H1 (cell line): ENCODE data around the gene GPR155. TPM values are rescaled to one million over a fixed set of nuclear protein-coding genes. Genes with fewer than 3 reads are reported as not detected.

Source experiments
- CTCF ChIA-PET: fragments of 300-600 bp; sonication (Branson Sonifier 250); formaldehyde crosslinking; loops from one replicate; lab custom pipeline; 2021; ENCODE audit not compliant: partially characterized antibody; lab: Charles Lee
- POLR2A ChIA-PET: fragments of 300-600 bp; sonication (Branson Sonifier 250); formaldehyde crosslinking; loops from one replicate; lab custom pipeline; 2021; ENCODE audit warnings: inconsistent platforms; ENCODE audit not compliant: partially characterized antibody; lab: Charles Lee
- DNase-seq, 2 experiments: peaks; one replicate each; pipeline versions ENCODE4 v3.0.0 to v3.0.0-alpha.2; 2010 to 2022; ENCODE audit warnings: low spot score in 2 of 2, low read depth in 1 of 2, mixed read lengths in 1 of 2
- FAIRE-seq: peaks from 2 replicates; lab custom pipeline; 2011; peaks lifted over from hg19 to GRCh38; lab: Jason Lieb, UNC
- H2AFZ ChIP-seq: 2 replicates; pipeline ENCODE4 v1.8.1; 2012; ENCODE audit warnings: low read length, inconsistent platforms
- H2AK5ac ChIP-seq: 2 replicates; pipeline ENCODE4 v1.6.1; 2013; ENCODE audit warnings: low read depth, low read length
- H2BK120ac ChIP-seq: replicated peaks from 2 replicates; pipeline ENCODE3; 2013; ENCODE audit warnings: low read depth, low read length, inconsistent platforms
- H2BK12ac ChIP-seq: 2 replicates; pipeline ENCODE4 v1.6.1; 2013; ENCODE audit warnings: low read depth, low read length
- H2BK15ac ChIP-seq: 2 replicates; pipeline ENCODE4 v1.6.1; 2013; ENCODE audit warnings: low read length
- H2BK20ac ChIP-seq: 2 replicates; pipeline ENCODE4 v1.6.1; 2013; ENCODE audit warnings: low read length
- H2BK5ac ChIP-seq: 2 replicates; pipeline ENCODE4 v1.6.1; 2013; ENCODE audit warnings: low read depth, low read length
- H3K14ac ChIP-seq: 2 replicates; pipeline ENCODE4 v1.6.1; 2013; ENCODE audit warnings: inconsistent platforms; ENCODE audit not compliant: insufficient read length
- H3K18ac ChIP-seq: 2 replicates; pipeline ENCODE4 v1.6.1; 2013; ENCODE audit warnings: low read length; ENCODE audit errors: extremely low read depth
- H3K23ac ChIP-seq: 2 replicates; pipeline ENCODE4 v1.6.1; 2013; ENCODE audit warnings: inconsistent platforms; ENCODE audit not compliant: insufficient read length
- H3K23me2 ChIP-seq: 2 replicates; pipeline ENCODE4 v1.6.1; 2013; ENCODE audit warnings: low read depth, low read length
- H3K27ac ChIP-seq: 2 replicates; pipeline ENCODE4 v1.6.1; 2011; ENCODE audit warnings: low read depth, low read length, inconsistent platforms
- H3K27me3 ChIP-seq, 4 experiments: replicated peaks in 1 of 4; 1 replicate in 1 of 4; 2 replicates in 3 of 4; pipeline versions ENCODE4 v1.6.1 to v1.8.1; 2011 to 2013; ENCODE audit warnings: low read length in 3 of 4, mild to moderate bottlenecking in 3 of 4, inconsistent platforms in 2 of 4, mixed read lengths in 2 of 4, moderate library complexity in 1 of 4; ENCODE audit not compliant: control insufficient read depth in 3 of 4, insufficient read depth in 3 of 4; ENCODE audit errors: extremely low read depth in 1 of 4
- H3K36me3 ChIP-seq, 4 experiments: 2 replicates each; pipeline versions ENCODE4 v1.6.1 to v1.8.1; 2011 to 2013; ENCODE audit warnings: mild to moderate bottlenecking in 4 of 4, low read length in 3 of 4, moderate library complexity in 2 of 4, control low read depth in 1 of 4, inconsistent platforms in 1 of 4; ENCODE audit not compliant: insufficient read depth in 4 of 4, control insufficient read depth in 2 of 4
- H3K4ac ChIP-seq: replicated peaks from 2 replicates; pipeline ENCODE3; 2013; ENCODE audit warnings: low read length, low read depth, mixed read lengths, inconsistent platforms; ENCODE audit not compliant: insufficient read length
- H3K4me1 ChIP-seq, 4 experiments: replicated peaks in 1 of 4; 1 replicate in 1 of 4; 2 replicates in 3 of 4; pipeline versions ENCODE4 v1.6.1 to v1.8.1; 2011 to 2013; ENCODE audit warnings: low read length in 3 of 4, inconsistent platforms in 2 of 4, mixed read lengths in 1 of 4; ENCODE audit not compliant: insufficient read depth in 4 of 4, control insufficient read depth in 3 of 4
- H3K4me2 ChIP-seq, 2 experiments: 2 replicates each; pipeline versions ENCODE4 v1.6.1 to v1.8.1; 2011 to 2013; ENCODE audit warnings: low read depth in 2 of 2, low read length in 2 of 2, control low read depth in 1 of 2, inconsistent platforms in 1 of 2, mild to moderate bottlenecking in 1 of 2; ENCODE audit not compliant: insufficient read depth in 1 of 2
- H3K4me3 ChIP-seq, 4 experiments: fragments of 200-600, 300-600 bp in 1 of 4; sonication (generic), shearing (Covaris generic), sonication (Bioruptor Twin) in 1 of 4; 2 replicates each; pipeline versions ENCODE4 v1.5.1 to v1.8.1; 2011 to 2016; ENCODE audit warnings: low read length in 4 of 4, low read depth in 3 of 4, control low read depth in 2 of 4, inconsistent platforms in 2 of 4, mild to moderate bottlenecking in 2 of 4, mixed read lengths in 1 of 4, moderate library complexity in 1 of 4; ENCODE audit not compliant: insufficient read depth in 2 of 4; ENCODE audit errors: extremely low read depth in 1 of 4
- H3K56ac ChIP-seq: replicated peaks from 2 replicates; pipeline ENCODE3; 2013; ENCODE audit warnings: low read depth, mild to moderate bottlenecking, mixed read lengths, low read length, inconsistent platforms; ENCODE audit not compliant: insufficient read length
- H3K79me1 ChIP-seq: 2 replicates; pipeline ENCODE4 v1.6.1; 2013; ENCODE audit warnings: low read depth, low read length, control low read depth
- H3K79me2 ChIP-seq, 2 experiments: 2 replicates each; pipeline versions ENCODE4 v1.6.1 to v1.8.1; 2012 to 2013; ENCODE audit warnings: low read length in 2 of 2, mild to moderate bottlenecking in 2 of 2, inconsistent platforms in 1 of 2; ENCODE audit not compliant: insufficient read depth in 2 of 2, control insufficient read depth in 1 of 2
- H3K9ac ChIP-seq, 4 experiments: replicated peaks in 1 of 4; 1 replicate in 1 of 4; 2 replicates in 3 of 4; pipeline versions ENCODE4 v1.6.1 to v1.8.1; 2011 to 2013; ENCODE audit warnings: low read depth in 3 of 4, low read length in 3 of 4, control low read depth in 2 of 4, mild to moderate bottlenecking in 2 of 4, moderate library complexity in 2 of 4, inconsistent platforms in 1 of 4; ENCODE audit errors: extremely low read depth in 1 of 4
- H3K9me3 ChIP-seq, 2 experiments: 2 replicates each; pipeline versions ENCODE4 v1.6.1 to v1.8.1; 2012 to 2013; ENCODE audit warnings: mild to moderate bottlenecking in 2 of 2, moderate library complexity in 2 of 2, control low read depth in 1 of 2, inconsistent platforms in 1 of 2, low read depth in 1 of 2, low read length in 1 of 2, mixed read lengths in 1 of 2; ENCODE audit not compliant: insufficient read depth in 2 of 2
- H4K20me1 ChIP-seq, 2 experiments: replicated peaks in 1 of 2; 2 replicates each; pipeline versions ENCODE3 to v1.8.1; 2011 to 2013; ENCODE audit warnings: inconsistent platforms in 2 of 2, low read length in 2 of 2, mild to moderate bottlenecking in 1 of 2; ENCODE audit not compliant: insufficient read depth in 2 of 2, control insufficient read depth in 1 of 2
- H4K5ac ChIP-seq: 2 replicates; pipeline ENCODE4 v1.6.1; 2013; ENCODE audit warnings: low read length, low read depth, mixed read lengths, inconsistent platforms; ENCODE audit not compliant: insufficient read length
- H4K8ac ChIP-seq: 2 replicates; pipeline ENCODE4 v1.8.0; 2013; ENCODE audit warnings: mild to moderate bottlenecking, moderate library complexity, low read length, inconsistent platforms; ENCODE audit not compliant: insufficient read depth; ENCODE audit errors: extremely low read depth
- H4K91ac ChIP-seq: replicated peaks from 2 replicates; pipeline ENCODE3; 2013; ENCODE audit warnings: low read length, mixed read lengths, inconsistent platforms; ENCODE audit not compliant: insufficient read length
- E2F6 ChIP-seq: IDR thresholded peaks from 2 replicates; pipeline ENCODE4 v1.6.1; 2012; ENCODE audit warnings: inconsistent platforms
- TAF1 ChIP-seq: IDR thresholded peaks from 2 replicates; pipeline ENCODE4 v1.6.1; 2011; ENCODE audit warnings: mild to moderate bottlenecking, low read depth, low read length
- WGBS, 2 experiments: shearing (Covaris generic) in 1 of 2; methylation state at CpG; one replicate each; pipeline versions ENCODE4 v1.1.6 to v1.1.7; 2013 to 2015; ENCODE audit warnings: low lambda C conversion rate in 2 of 2, mixed read lengths in 2 of 2, inconsistent platforms in 1 of 2, low coverage in 1 of 2, missing lambda C conversion rate in 1 of 2; ENCODE audit not compliant: insufficient replicate concordance in 2 of 2, insufficient coverage in 1 of 2, insufficient read length in 1 of 2; ENCODE audit errors: extremely low coverage in 1 of 2, missing lambda C conversion rate in 1 of 2; 5-methylcytosine and 5-hydroxymethylcytosine counted together
- polyA plus RNA-seq, 7 experiments: library from polyadenylated mRNA; depleted of rRNA in 3 of 7; stranded (reverse) in 5 of 7; unstranded in 2 of 7; fragments of >200 nt in 5 of 7; fragments of 200-250 nt in 2 of 7; gene quantifications; 1 replicate in 5 of 7; 2 replicates in 1 of 7; 4 replicates in 1 of 7; pipeline versions ENCODE4 v1.2.1 to v1.2.3, GENCODE V29; 2011 to 2013; ENCODE audit warnings: missing spikeins in 2 of 7, mixed read lengths in 2 of 7
- total RNA-seq: library from RNA; stranded (reverse); fragmentation: NEBNext Ultra II Directional; extraction: Animal tissue kit (Norgen Biotek cat#: 25700); gene quantifications from 2 replicates; pipeline ENCODE4 v1.2.1, GENCODE V29; 2021

Gene GPR155
- total and polyA plus RNA-seq, 2 of the 8 experiments (the other 6 are each of a cell fraction or from before 2014, with no cell fraction given): 0.26 to 2.1 TPM

DNA sequence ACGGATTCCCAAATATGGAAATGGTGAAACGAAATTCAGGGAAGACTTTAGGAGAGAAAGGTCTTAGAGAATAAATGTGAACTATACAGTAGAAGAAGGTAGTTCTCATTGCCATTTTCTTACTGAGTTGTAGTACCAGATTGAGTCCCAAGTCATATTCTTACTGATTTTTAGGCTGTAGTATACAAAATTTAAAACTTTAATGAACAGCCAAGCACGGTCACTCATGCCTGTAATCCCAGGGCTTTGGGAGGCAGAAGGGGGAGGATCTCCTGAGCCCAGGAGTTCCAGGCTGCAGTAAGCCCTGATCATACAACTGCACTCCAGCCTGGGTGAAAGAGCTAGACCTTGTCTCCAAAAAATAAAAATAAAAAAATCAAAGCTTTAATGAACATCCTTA is 89.1 kb downstream of the GPR155 start:
- TF ChIP-seq TAF1 (no peak), E2F6 (no peak)
- Histone ChIP-seq H3K23me2 (no peaks in the 10 kb centered on the region), H3K79me2 (peaks cover 0 to 19% of the 10 kb centered on the region in 2 experiments; a peak in 3 of 4 replicates), H2AK5ac (no peak overlapping the region), H3K27me3 (no peaks in the 10 kb centered on the region), H3K4me3 (no peak overlapping the region), H3K79me1 (no peaks in the 10 kb centered on the region), H4K8ac (no peak overlapping the region), H4K20me1 (no peaks in the 10 kb centered on the region), H2BK120ac (no peak overlapping the region), H3K9ac (no peak overlapping the region), H4K5ac (no peak overlapping the region), H2BK15ac (no peak overlapping the region), H3K36me3 (no peaks in the 10 kb centered on the region), H3K56ac (no peak overlapping the region), H3K27ac (no peak overlapping the region), H3K18ac (no peak overlapping the region), H2AFZ (no peak overlapping the region), H4K91ac (no peak overlapping the region), H2BK12ac (no peak overlapping the region), H3K23ac (no peak overlapping the region), H2BK5ac (no peak overlapping the region), H3K4me1 (no peaks in the 10 kb centered on the region), H3K4me2 (no peak overlapping the region), H3K4ac (no peak overlapping the region), H3K14ac (no peak overlapping the region), H3K9me3 (no peaks in the 10 kb centered on the region), H2BK20ac (no peak overlapping the region)
- DNase-seq (no peak), FAIRE-seq (no peak)
- 76% methylated on average over 3 of the region's 3 CpGs; no CpG with 5 or more reads in 1 of the 2 experiments for WGBS, 2 experiments
- POLR2A ChIA-PET: no interaction called here
- CTCF ChIA-PET: no interaction called here
